Brain microvascular endothelial cell (primary cell): ENCODE results near the gene TMEM63A.
"Not testable (repeated sequence)": the region's sequence is repeated elsewhere in the genome, so short reads cannot be mapped to it uniquely, and the experiment has no call there.

Source experiments
- DNase-seq: peaks from one replicate; pipeline ENCODE4 v3.0.0-alpha.2; 2020
- H3K27ac ChIP-seq: fragments of 250-450 bp; sonication (Bioruptor Pico); 2 replicates; pipeline ENCODE4 v1.5.1; 2020; ENCODE audit warnings: mild to moderate bottlenecking, moderate library complexity
- H3K27me3 ChIP-seq: fragments of 250-450 bp; sonication (Bioruptor Pico); replicated peaks from 2 replicates; pipeline ENCODE4 v1.5.1; 2020; ENCODE audit warnings: mild to moderate bottlenecking
- H3K36me3 ChIP-seq: fragments of 250-450 bp; sonication (Bioruptor Pico); replicated peaks from 2 replicates; pipeline ENCODE4 v1.5.1; 2020; ENCODE audit warnings: mild to moderate bottlenecking
- H3K4me3 ChIP-seq: 2 replicates; pipeline ENCODE4 v1.5.1; 2011; ENCODE audit warnings: low read depth, mild to moderate bottlenecking, control low read depth, low read length, moderate library complexity
- CTCF ChIP-seq: IDR thresholded peaks from 2 replicates; pipeline ENCODE4 v1.5.1; 2011; ENCODE audit warnings: low read depth, mild to moderate bottlenecking, moderate library complexity, low read length, control low read depth, inconsistent platforms; ENCODE audit errors: missing control alignments
- in situ Hi-C: cut with HindIII; loops from 2 replicates; pipeline ENCODE4 v1.10.0; 2017; ENCODE audit warnings: low sequenced_read_pairs, low pct_ligation_motif_present

Gene TMEM63A

GRCh38 chr1:225881959-225882693 is at the start of gene TMEM63A:
TSS of gene TMEM63A (minus strand) at chr1:225882380. CDS start at chr1:225877580, 4,800 bp downstream.
- Histone ChIP-seq H3K27me3 (no peaks in the 10 kb centered on the region), H3K36me3 (no peaks in the 10 kb centered on the region), H3K4me3 (peak within 1 kb of the TSS; percentile 95), H3K27ac (peak within 1 kb of the TSS; percentile 11)
- TF ChIP-seq CTCF: peak; percentile 28
- peak; percentile 76 for DNase-seq
- in situ Hi-C loops: no loop called here

- TF ChIP-seq CTCF: no peak
- no peak overlapping the region for H3K27ac ChIP-seq
- H3K4me3 ChIP-seq: no peak overlapping the region
- no peaks in the 10 kb centered on the region for H3K27me3 ChIP-seq
- H3K36me3 ChIP-seq: no peaks in the 10 kb centered on the region
- no peak for DNase-seq
- in situ Hi-C loops: no loop called here
Observed at GRCh38 chr1:225931270-225932136, 49.3 kb upstream of the TMEM63A start.

- no peak for TF ChIP-seq CTCF
- Histone ChIP-seq H3K36me3 (no peaks in the 10 kb centered on the region), H3K4me3 (no peak overlapping the region), H3K27ac (no peak overlapping the region), H3K27me3 (no peaks in the 10 kb centered on the region)
- in situ Hi-C loops: no loop called here
- DNase-seq: no peak
Observed at GRCh38 chr1:225930566-225930965, 48.4 kb upstream of the TMEM63A start.

GRCh38 chr1:225929462-225929861 is 47.3 kb upstream of the TMEM63A start:
- DNase-seq, H3K27me3 ChIP-seq, H3K27ac ChIP-seq, H3K36me3 ChIP-seq, in situ Hi-C loops, H3K4me3 ChIP-seq: not testable (repeated sequence)

GRCh38 chr1:225928186-225929175 is 46.3 kb upstream of the TMEM63A start:
- Histone ChIP-seq H3K4me3 (no peak overlapping the region), H3K27me3 (no peaks in the 10 kb centered on the region), H3K36me3 (no peaks in the 10 kb centered on the region), H3K27ac (no peak overlapping the region)
- in situ Hi-C loops: no loop called here
- no peak for DNase-seq
- TF ChIP-seq CTCF: no peak
